Neutrophil (primary cell): ENCODE data around the gene FRK.

Experiments
- H3K27ac ChIP-seq: fragments of 200-600 bp; sonication (generic); 2 replicates; pipeline ENCODE4 v1.5.1; 2016; ENCODE audit warnings: mild to moderate bottlenecking, moderate library complexity
- H3K27me3 ChIP-seq: fragments of 200-600 bp; sonication (generic); 2 replicates; pipeline ENCODE4 v1.6.0; 2016; ENCODE audit warnings: mild to moderate bottlenecking
- H3K36me3 ChIP-seq: fragments of 200-600 bp; sonication (generic); 2 replicates; pipeline ENCODE4 v1.5.1; 2017
- H3K4me1 ChIP-seq, 2 experiments: fragments of 200-600 bp in 1 of 2; sonication (generic) in 1 of 2; 1 replicate in 1 of 2; 2 replicates in 1 of 2; pipeline versions ENCODE4 v1.5.1 to v1.6.1; 2013 to 2016; ENCODE audit warnings: low read depth in 1 of 2, low read length in 1 of 2, mild to moderate bottlenecking in 1 of 2, moderate library complexity in 1 of 2; ENCODE audit not compliant: control insufficient read depth in 1 of 2, insufficient read depth in 1 of 2
- H3K4me3 ChIP-seq, 2 experiments: fragments of 200-600 bp in 1 of 2; sonication (generic) in 1 of 2; 1 replicate in 1 of 2; 2 replicates in 1 of 2; pipeline ENCODE4 v1.5.1; 2013 to 2016; ENCODE audit warnings: low read depth in 1 of 2, low read length in 1 of 2, mild to moderate bottlenecking in 1 of 2, moderate library complexity in 1 of 2
- H3K9me3 ChIP-seq: fragments of 200-600 bp; sonication (generic); 2 replicates; pipeline ENCODE4 v1.5.1; 2016
- TF ChIP-seq, protein P1 (sequence below): fragments of 200-600 bp; sonication (generic); IDR thresholded peaks from 2 replicates; pipeline ENCODE4 v1.5.1; 2016; ENCODE audit warnings: antibody characterized with exemption

FRK gene

GRCh38 chr6:115983998-115984397 lies 76.7 kb downstream of the FRK start:
- H3K4me1 ChIP-seq, result no peaks in the 10 kb centered on the region
- H3K9me3 ChIP-seq, result no peaks in the 10 kb centered on the region
- TF ChIP-seq, protein P1, sequence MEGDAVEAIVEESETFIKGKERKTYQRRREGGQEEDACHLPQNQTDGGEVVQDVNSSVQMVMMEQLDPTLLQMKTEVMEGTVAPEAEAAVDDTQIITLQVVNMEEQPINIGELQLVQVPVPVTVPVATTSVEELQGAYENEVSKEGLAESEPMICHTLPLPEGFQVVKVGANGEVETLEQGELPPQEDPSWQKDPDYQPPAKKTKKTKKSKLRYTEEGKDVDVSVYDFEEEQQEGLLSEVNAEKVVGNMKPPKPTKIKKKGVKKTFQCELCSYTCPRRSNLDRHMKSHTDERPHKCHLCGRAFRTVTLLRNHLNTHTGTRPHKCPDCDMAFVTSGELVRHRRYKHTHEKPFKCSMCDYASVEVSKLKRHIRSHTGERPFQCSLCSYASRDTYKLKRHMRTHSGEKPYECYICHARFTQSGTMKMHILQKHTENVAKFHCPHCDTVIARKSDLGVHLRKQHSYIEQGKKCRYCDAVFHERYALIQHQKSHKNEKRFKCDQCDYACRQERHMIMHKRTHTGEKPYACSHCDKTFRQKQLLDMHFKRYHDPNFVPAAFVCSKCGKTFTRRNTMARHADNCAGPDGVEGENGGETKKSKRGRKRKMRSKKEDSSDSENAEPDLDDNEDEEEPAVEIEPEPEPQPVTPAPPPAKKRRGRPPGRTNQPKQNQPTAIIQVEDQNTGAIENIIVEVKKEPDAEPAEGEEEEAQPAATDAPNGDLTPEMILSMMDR, result no peak
- no peak overlapping the region for H3K4me3 ChIP-seq
- no peaks in the 10 kb centered on the region for H3K27me3 ChIP-seq
- H3K36me3 ChIP-seq, result no peaks in the 10 kb centered on the region
- no peak overlapping the region for H3K27ac ChIP-seq

GRCh38 chr6:115982453-115982852 lies 78.2 kb downstream of the FRK start:
- Histone ChIP-seq H3K36me3 (no peaks in the 10 kb centered on the region), H3K27me3 (no peaks in the 10 kb centered on the region), H3K4me3 (no peak overlapping the region), H3K4me1 (no peaks in the 10 kb centered on the region), H3K9me3 (no peaks in the 10 kb centered on the region), H3K27ac (no peak overlapping the region)
- TF ChIP-seq, protein P1, result no peak

DNA sequence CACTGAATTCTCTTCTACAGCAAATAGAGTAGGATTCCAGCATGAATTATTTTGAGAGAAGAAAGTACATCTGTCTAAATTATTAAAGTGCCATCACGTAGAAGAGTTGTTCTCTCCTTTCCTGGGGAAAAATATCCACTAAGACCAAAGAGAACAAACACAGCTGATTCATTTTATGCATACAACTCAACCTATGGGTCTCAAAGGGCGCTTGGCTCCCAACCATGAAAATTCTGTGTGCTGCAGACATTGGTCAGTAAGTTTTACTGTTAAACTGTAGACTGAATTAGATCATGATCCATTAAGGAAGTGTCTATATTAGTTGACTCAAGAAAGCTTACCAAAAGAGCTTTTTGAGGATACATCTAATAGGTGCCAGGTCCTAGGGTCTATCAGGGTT lies 83.5 kb downstream of the FRK start:
- Histone ChIP-seq H3K27ac (no peak overlapping the region), H3K27me3 (no peaks in the 10 kb centered on the region), H3K9me3 (no peaks in the 10 kb centered on the region), H3K4me3 (no peak overlapping the region), H3K36me3 (no peaks in the 10 kb centered on the region), H3K4me1 (no peaks in the 10 kb centered on the region)
- TF ChIP-seq, protein P1, result no peak

DNA sequence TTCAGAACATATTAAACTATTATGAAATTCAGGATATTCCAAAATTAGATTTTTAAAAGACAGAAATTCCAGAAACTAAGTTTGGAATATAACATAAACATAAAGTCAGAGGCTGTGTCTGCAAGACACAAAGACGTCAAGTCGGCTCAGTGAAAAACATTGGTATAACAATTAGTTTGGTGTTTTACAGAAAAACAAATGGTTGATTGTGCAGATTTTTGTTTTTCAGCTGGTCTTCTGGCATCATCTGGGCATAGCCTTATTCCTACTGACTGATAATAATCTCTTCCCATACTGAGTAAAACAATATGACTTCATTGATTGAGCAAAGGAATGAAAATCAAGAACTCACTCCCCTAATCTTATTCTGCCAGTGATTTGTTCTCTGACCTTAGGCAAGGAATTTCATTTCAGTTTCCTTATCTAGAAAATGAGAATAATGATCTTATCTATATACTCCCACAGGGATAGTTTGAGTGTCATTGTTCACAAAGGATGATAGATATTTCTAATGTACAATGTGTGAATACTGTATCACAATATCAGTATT lies 84.3 kb downstream of the FRK start:
- no peak overlapping the region for H3K4me3 ChIP-seq
- no peaks in the 10 kb centered on the region for H3K36me3 ChIP-seq
- H3K4me1 ChIP-seq, result no peaks in the 10 kb centered on the region
- H3K27ac ChIP-seq, result no peak overlapping the region
- no peaks in the 10 kb centered on the region for H3K27me3 ChIP-seq
- H3K9me3 ChIP-seq, result no peaks in the 10 kb centered on the region
- TF ChIP-seq, protein P1, result no peak

- Histone ChIP-seq H3K4me3 (no peak overlapping the region), H3K4me1 (no peaks in the 10 kb centered on the region), H3K27me3 (no peaks in the 10 kb centered on the region), H3K9me3 (no peaks in the 10 kb centered on the region), H3K27ac (no peak overlapping the region), H3K36me3 (no peaks in the 10 kb centered on the region)
- TF ChIP-seq, protein P1, result no peak
Observed at GRCh38 chr6:115972679-115973078, 88.0 kb downstream of the FRK start.

DNA sequence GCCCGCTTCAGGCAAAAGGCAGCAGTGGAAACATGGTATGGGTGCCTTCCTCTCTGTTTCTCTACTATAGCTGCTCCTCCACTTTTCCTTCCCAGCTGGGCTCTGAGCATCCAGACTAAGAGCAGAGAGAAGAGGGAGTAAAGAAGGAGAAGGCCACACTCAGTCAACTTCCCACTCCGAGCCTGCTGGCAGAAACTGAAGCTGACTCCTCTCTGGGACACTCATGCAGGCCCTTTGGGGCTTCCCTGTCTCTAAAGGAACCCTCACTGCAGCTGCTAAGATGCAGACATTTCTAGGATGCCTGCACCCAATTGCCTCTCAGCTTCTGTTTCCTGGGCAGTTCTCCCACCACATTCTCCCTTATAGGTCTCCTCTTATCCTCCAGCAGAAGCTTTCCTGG lies 88.9 kb downstream of the FRK start:
- Histone ChIP-seq H3K9me3 (no peaks in the 10 kb centered on the region), H3K4me1 (no peaks in the 10 kb centered on the region), H3K27me3 (no peaks in the 10 kb centered on the region), H3K36me3 (no peaks in the 10 kb centered on the region), H3K4me3 (no peak overlapping the region), H3K27ac (no peak overlapping the region)
- TF ChIP-seq, protein P1, result no peak
